ENCODE results near the gene TRIO. TPM values are rescaled to one million over a fixed set of nuclear protein-coding genes. Genes with fewer than 3 reads are reported as not detected.

Gene TRIO
- total RNA-seq, 4 donors from 2014 or later: 112 to 155 (median 145) TPM

GRCh38 chr5:14464096-14464495, 321.0 kb downstream of the TRIO start:
- peaks cover 32 to 96% (median 85%) of the 10 kb centered on the region in 4 donors for H3K36me3 ChIP-seq
- peak overlapping the region in 1 of 4 donors; percentile 38 for H3K27ac ChIP-seq (replicated peaks in 1 of 4)
- WGBS: 77% methylated on average over 3 of the region's 3 CpGs
- no peak overlapping the region for H3K4me3 ChIP-seq
- H3K4me1 ChIP-seq: peaks cover 0 to 17% (median 9%) of the 10 kb centered on the region in 4 donors
- H3K27me3 ChIP-seq: no peaks in the 10 kb centered on the region
- intact Hi-C loops (cut with DNase I): no loop called here
- DNase-seq (ENCODE audit: extremely low spot score): no peak
- no peaks in the 10 kb centered on the region for H3K9me3 ChIP-seq
- TF ChIP-seq CTCF (IDR thresholded peaks at IDR 0.05): no peak
- no peak for TF ChIP-seq POLR2A (IDR thresholded peaks at IDR 0.05; ENCODE audit: low read depth)
- TF ChIP-seq EP300 (IDR thresholded peaks at IDR 0.05): no peak
- TF ChIP-seq POLR2AphosphoS5 (IDR thresholded peaks at IDR 0.05): no peak

- Histone ChIP-seq H3K4me1 (peaks cover 0 to 17% (median 9%) of the 10 kb centered on the region in 4 donors), H3K9me3 (no peaks in the 10 kb centered on the region), H3K27ac (replicated peaks in 1 of 4) (peak overlapping the region in 3 of 4 donors; percentile 15 to 38 (median 20)), H3K4me3 (no peak overlapping the region), H3K36me3 (peaks cover 32 to 96% (median 85%) of the 10 kb centered on the region in 4 donors), H3K27me3 (no peaks in the 10 kb centered on the region)
- DNase-seq (ENCODE audit: extremely low spot score): no peak
- WGBS: 81% methylated on average over 15 of the region's 15 CpGs
- TF ChIP-seq CTCF (IDR thresholded peaks at IDR 0.05): no peak
- TF ChIP-seq POLR2AphosphoS5 (IDR thresholded peaks at IDR 0.05): no peak
- no peak for TF ChIP-seq EP300 (IDR thresholded peaks at IDR 0.05)
- TF ChIP-seq POLR2A (IDR thresholded peaks at IDR 0.05; ENCODE audit: low read depth): no peak
- intact Hi-C loops (cut with DNase I): no loop called here
These were observed 321.5 kb downstream of the TRIO start for GRCh38 chr5:14464671-14465070.

GRCh38 chr5:14465116-14465515, 322.0 kb downstream of the TRIO start:
- 34% methylated on average over 4 of the region's 4 CpGs for WGBS
- Histone ChIP-seq H3K27ac (replicated peaks in 1 of 4) (peak overlapping the region; percentile 15 to 38 (median 26)), H3K27me3 (no peaks in the 10 kb centered on the region), H3K4me3 (no peak overlapping the region), H3K9me3 (no peaks in the 10 kb centered on the region), H3K36me3 (peaks cover 32 to 95% (median 84%) of the 10 kb centered on the region in 4 donors), H3K4me1 (peaks cover 0 to 17% (median 9%) of the 10 kb centered on the region in 4 donors)
- TF ChIP-seq POLR2A (IDR thresholded peaks at IDR 0.05; ENCODE audit: low read depth) (no peak), CTCF (IDR thresholded peaks at IDR 0.05) (no peak), POLR2AphosphoS5 (IDR thresholded peaks at IDR 0.05) (no peak), EP300 (IDR thresholded peaks at IDR 0.05) (no peak)
- intact Hi-C loops (cut with DNase I): no loop called here
- DNase-seq (ENCODE audit: extremely low spot score): no peak

GRCh38 chr5:14465776-14466175, 322.6 kb downstream of the TRIO start:
- Histone ChIP-seq H3K9me3 (no peaks in the 10 kb centered on the region), H3K36me3 (peaks cover 30 to 95% (median 80%) of the 10 kb centered on the region in 4 donors), H3K27me3 (no peaks in the 10 kb centered on the region), H3K27ac (replicated peaks in 1 of 4) (peak overlapping the region in 2 of 4 donors; percentile 31 to 34), H3K4me1 (peaks cover 0 to 17% (median 9%) of the 10 kb centered on the region in 4 donors), H3K4me3 (no peak overlapping the region)
- TF ChIP-seq POLR2A (IDR thresholded peaks at IDR 0.05; ENCODE audit: low read depth) (no peak), EP300 (IDR thresholded peaks at IDR 0.05) (no peak), POLR2AphosphoS5 (IDR thresholded peaks at IDR 0.05) (no peak), CTCF (IDR thresholded peaks at IDR 0.05) (no peak)
- intact Hi-C loops (cut with DNase I): no loop called here
- whole genome bisulfite sequencing: 70% methylated on average over 3 of the region's 3 CpGs
- no peak for DNase-seq (ENCODE audit: extremely low spot score)

- no peak for DNase-seq (ENCODE audit: extremely low spot score)
- H3K36me3 ChIP-seq: peaks cover 34 to 94% (median 73%) of the 10 kb centered on the region in 4 donors
- H3K4me3 ChIP-seq: no peak overlapping the region
- no peaks in the 10 kb centered on the region for H3K9me3 ChIP-seq
- TF ChIP-seq EP300 (IDR thresholded peaks at IDR 0.05): no peak
- TF ChIP-seq POLR2A (IDR thresholded peaks at IDR 0.05; ENCODE audit: low read depth): no peak
- TF ChIP-seq POLR2AphosphoS5 (IDR thresholded peaks at IDR 0.05): no peak
- no peak for TF ChIP-seq CTCF (IDR thresholded peaks at IDR 0.05)
- no peaks in the 10 kb centered on the region for H3K27me3 ChIP-seq
- 91% methylated on average over 8 of the region's 8 CpGs for WGBS
- intact Hi-C loops (cut with DNase I): no loop called here
- no peak overlapping the region for H3K27ac ChIP-seq (replicated peaks in 1 of 4)
- peaks cover 0 to 17% (median 9%) of the 10 kb centered on the region in 4 donors for H3K4me1 ChIP-seq
These were observed 324.1 kb downstream of the TRIO start for GRCh38 chr5:14467251-14467650.
